Activated CD4-positive, alpha-beta T cell treated with anti-CD3 and anti-CD28 coated beads for 1 hour (primary cell): ENCODE measurements around the gene TJP2.
"Not testable (repeated sequence)": the region's sequence is repeated elsewhere in the genome, so short reads cannot be mapped to it uniquely, and the experiment has no call there.

Experiments
- DNase-seq: peaks from one replicate; pipeline ENCODE4 v3.0.0-alpha.2; 2020

TJP2 gene

DNA sequence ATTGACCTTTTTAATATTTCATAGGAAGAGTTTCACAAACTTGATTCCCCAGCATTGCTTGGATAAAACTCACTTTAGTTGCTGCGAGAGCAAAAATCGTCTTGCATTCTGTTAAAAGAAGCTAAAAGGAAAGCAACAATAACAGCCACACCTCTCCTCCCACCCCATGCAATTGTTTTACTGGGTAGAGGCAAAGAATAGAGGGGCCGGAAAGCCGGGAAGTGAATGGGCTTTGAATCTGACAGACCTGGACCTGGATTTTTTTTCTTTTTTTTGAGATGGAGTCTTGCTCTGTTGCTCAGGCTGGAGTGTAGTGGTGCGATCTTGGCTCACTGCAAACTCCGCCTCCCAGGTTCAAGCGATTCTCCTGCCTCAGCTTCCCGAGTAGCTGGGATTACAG is 9.5 kb upstream of the TJP2 start:
- not testable (repeated sequence) for DNase-seq

DNA sequence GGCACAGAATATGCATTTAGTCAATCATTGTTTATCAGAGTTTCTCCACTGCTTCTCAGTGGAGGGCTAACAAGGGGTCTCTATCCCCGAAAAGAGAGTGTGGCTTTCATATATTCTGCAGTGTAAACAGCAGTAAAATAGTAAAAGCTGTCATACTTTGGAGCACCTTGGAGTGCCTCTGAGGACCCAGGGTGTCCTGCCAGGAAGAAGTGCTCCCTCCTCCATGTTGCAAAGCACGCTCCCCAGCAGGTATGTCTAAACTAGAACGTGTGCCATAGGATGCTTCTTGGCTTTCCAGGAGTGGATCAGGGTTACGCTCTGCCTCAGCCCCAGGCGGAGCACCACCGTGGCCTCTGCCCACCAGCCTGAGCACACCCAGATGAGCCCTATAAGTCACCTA is 8.5 kb upstream of the TJP2 start:
- no peak for DNase-seq

- no peak for DNase-seq
Measured at GRCh38 chr9:69168709-69169217, 5.3 kb upstream of the TJP2 start.

DNA sequence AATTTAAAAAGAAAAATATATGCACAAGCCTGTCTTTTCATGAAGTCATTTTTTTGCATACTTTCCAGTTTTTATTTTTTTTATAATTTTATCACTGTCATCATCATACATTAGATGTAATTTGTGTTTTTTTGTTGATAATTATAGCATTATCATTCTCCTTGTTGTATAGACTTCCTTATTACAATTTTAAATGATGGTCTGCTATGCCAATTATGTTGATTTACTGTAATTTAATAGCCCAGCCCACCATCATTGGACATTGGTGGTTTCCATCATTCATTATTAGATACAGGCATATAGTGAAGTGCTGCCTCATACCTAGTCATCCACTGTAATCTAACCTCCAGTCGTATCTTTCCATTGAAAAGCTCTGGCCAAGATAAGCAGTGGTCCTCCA is 3.8 kb upstream of the TJP2 start:
- no peak for DNase-seq

DNA sequence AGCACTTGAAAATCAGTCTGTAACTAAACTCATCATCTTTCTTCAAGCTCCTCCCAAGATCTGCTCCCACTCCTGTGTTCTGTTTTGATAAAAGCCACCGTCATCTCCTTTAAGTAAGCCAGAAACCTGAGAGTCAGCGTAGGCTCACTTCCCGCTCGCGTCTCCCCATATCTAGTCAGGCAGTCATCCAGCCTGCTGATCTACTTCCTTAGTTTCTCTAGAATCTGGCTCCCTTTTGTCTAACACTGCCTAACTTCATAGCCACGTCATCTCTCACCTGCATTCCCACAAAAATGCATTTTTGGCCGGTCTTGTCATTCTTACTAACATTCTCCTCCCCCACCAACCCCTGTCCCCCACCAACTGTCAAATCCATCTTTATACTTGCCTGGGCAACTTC is 3.0 kb upstream of the TJP2 start:
- DNase-seq, result no peak

DNA sequence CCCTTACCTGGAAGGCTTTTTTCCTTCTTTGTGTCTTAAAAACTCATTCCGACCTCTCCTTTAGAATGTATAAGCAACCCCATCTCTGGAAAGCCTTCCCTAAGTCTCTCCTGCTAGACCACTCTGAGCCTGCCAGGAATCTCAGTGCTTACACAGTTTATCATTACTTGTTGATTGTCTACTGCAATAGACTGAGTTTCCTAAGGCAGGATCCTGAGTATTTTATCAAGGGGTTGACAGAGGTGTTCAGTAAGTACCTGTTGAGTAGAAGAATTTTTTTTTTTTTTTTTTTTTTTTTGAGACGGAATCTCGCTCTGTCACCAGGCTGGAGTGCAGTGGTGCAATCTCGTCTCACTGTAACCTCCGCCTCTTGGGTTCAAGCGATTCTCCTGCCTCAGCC is 2.6 kb upstream of the TJP2 start:
- DNase-seq, result no peak

- DNase-seq, result no peak
Measured at GRCh38 chr9:69172895-69173294, 1.2 kb upstream of the TJP2 start.

GRCh38 chr9:69173497-69173890 is 583 bp upstream of the TJP2 start:
- no peak for DNase-seq

- DNase-seq, result no peak
Measured at GRCh38 chr9:69174616-69175463, 763 bp downstream of the TJP2 start.

DNA sequence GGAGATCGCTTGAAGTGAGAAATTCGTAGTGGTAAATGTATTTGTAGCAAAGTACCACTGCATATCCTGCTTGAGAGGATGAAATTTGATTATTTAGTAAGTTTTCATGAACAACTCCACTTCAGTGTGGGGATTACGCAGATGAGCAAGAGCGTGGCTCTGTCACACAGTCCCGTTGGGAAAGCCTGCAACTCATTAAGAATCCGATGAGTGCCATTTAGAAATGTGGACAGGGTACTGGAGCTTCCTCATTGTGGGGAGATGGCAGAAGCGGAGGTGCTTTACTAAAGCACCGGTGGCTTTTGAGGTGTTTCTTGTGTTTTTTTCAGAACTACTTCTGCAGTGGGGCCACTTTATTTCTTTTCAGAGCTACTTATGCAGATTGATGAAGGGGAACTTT is 1.4 kb downstream of the TJP2 start:
- DNase-seq, result no peak

- DNase-seq, result no peak
Measured at GRCh38 chr9:69176471-69177171, 2.5 kb downstream of the TJP2 start.

DNA sequence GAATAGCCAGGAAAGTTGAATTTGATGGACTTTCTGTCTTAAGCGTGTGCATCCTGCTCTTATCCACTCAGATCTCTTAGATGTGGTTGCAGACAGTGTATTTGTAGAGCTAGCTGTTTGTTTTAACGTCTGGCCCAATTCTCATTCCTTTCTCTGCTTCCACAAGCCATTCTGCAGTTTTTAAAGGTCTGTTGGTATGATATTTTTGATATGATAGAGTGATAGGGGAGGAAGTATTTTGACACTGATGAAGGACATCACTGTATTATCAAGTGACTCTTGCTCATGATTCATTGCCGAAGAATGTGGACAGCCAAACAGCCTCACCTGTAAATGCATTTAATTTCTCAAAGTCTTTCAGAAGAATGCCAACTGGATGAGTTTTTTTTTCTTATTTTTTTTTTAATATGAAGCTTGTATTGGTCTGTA is 4.5 kb downstream of the TJP2 start:
- DNase-seq, result no peak

DNA sequence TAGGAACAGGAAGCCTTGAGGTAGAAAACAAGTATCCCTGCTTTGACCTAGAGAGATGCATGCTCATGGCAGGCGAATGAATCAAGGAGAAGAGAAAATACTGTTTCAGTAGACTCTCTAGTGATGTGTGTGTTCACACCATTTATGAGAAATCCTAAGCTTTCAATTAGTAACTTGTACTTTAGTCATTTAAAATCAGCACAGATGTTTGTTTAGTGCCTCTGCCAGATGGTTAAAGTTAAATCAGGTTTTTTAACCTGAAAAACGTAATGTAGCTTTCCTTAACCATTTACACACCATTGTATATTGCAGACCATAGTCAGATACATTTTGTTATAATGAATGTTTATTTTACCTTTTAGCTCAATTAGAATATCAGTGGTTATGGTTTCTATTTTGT is 5.0 kb downstream of the TJP2 start:
- no peak for DNase-seq

DNA sequence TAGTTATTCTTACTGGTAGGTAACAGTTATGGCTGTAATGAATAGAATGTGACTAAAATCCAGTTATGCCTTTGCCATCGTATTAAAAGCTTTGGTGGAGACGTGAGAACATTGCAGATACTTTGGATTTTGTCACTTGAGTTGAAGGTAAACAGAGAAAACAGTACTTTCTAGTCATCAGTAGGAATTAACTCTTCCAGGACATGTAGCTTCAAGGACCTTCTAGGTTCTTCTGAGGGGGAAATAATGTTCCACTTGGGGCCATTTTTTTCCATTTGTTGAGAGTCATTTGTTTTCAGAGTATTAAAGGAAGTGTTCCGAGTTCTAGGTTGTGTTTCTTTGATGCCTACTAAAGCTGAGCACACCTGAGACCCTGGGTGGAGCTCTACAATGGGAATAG is 6.1 kb downstream of the TJP2 start:
- DNase-seq, result no peak

GRCh38 chr9:69180670-69181069 is 6.6 kb downstream of the TJP2 start:
- DNase-seq, result no peak

DNA sequence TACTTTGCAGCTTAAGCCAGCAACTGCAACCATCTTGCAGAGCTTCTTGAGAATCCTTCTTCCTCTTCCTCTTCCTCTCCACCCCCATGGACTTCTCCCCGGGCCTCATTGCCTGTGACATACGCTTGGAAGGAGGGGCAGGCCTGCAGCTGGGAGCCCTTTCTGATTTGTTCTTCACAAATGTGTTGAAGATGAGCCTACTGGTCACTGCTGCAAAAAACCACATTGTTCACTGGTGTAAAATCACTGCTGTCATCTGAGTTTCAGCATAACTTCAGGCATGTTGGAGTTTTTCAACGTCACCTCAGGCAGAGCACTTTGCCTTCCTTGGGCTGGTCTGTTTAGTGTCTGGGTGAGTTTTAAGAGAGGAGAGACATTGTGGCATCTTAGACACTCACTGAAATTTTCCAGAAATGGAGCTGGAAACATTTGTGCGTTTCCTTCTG is 7.9 kb downstream of the TJP2 start:
- no peak for DNase-seq

- DNase-seq, result no peak
Measured at GRCh38 chr9:69184266-69184665, 10.2 kb downstream of the TJP2 start.

DNA sequence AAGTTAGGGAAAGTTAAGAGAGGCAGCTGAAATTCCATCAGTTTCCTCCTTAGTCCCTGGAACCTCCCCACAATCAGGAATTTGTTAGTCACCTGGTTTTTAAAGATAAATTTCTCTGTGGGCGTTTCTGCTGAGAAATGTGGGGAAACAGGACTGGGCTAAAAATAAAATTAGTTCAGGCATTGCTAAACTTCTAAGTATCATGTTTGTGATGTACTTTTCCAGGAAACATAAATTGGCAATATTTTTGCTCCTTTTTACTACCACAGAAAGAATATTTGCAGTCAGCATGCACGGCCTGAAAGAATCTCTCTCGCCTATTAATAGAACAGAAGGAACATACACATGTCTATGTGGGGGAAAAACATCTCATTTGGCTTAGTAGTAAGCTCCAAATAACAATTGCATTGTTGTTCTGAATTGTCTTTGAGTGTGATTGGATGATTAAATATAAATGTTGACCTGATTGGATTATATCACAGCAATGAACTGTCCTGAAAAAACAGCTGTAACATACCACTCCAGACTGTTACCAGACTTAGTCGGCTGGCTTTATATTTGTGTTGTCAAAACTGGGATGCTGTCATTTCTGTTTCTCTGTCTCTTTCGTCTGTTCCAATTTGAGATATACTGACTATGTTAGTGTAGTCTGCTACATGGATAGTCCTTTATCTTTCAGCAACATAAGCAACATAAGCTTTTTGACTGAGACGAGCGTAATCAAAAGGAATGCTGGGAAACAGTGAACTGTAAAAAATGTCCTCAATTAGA is 12.9 kb downstream of the TJP2 start:
- DNase-seq, result no peak

DNA sequence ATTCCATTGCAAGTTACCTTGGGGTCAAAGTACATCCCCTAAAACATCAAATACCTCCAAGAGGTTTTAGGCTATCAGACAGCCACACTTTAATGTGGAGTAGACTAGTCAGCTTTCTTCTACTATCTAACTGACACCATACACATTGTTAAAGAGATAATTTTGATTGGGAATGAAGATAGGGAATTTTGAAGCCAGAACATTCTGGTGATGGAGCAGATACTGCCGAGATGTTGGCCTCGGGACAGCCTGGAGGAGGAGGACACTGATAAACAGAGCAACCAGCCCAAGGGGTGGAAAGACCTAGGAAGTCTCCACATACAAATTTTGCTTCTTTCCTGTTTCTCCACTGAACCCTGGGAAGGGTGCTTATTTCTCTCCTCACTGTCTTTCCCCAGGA is 14.9 kb downstream of the TJP2 start:
- DNase-seq, result no peak

DNA sequence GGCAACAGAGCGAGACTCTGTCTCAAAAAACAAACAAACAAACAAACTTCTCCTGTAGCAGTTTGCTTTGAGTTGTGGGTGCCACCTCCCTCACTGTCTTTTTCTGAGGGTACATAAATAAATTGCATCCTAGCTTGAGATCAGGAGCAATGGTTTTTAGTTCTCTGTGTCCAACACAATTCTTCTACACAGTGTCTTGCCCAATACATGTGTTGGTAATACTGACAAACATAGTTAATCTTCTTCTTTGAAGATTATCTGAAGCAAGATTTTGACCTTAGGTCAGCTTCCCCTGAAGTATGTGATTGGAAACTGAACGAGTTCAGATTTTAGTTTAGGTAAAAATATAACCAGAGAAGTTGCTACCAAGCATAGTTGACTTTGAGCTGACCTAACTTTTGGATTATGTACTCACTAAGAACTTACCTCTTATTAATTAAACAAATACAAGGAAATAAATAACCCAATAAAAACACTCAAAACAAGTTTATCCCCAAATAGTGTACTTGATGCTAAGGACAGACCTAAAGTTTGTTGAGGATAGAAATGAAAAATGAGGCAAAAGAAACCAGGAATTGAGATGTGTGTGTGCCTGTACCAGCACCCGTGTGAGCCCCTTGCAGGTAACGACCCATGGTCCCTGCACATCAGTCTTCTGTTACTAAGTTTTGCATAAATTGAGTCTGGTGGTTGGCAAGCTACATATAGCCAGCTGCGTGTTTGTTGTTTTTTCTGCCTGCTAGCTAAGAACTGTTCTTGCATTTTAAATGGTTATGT is 16.2 kb downstream of the TJP2 start:
- no peak for DNase-seq

GRCh38 chr9:69190863-69191181 is 16.7 kb downstream of the TJP2 start:
- DNase-seq, result no peak

GRCh38 chr9:69191231-69191630 is 17.2 kb downstream of the TJP2 start:
- DNase-seq, result no peak

- DNase-seq, result no peak
Measured at GRCh38 chr9:69192214-69192613, 18.1 kb downstream of the TJP2 start.
